HG02678 (cell line): ENCODE data around the gene SLC9B1.
A peak's percentile ranks its signal among the peaks of the same experiment; 100 is the strongest.

ENCODE experiments used
- ATAC-seq: cut with Tn5 transposase; IDR thresholded peaks from one replicate; pipeline ENCODE4 v1.9.1; 2021; ENCODE audit warnings: mild to moderate bottlenecking, moderate library complexity; ENCODE audit not compliant: unreplicated experiment

SLC9B1 gene, protein sequence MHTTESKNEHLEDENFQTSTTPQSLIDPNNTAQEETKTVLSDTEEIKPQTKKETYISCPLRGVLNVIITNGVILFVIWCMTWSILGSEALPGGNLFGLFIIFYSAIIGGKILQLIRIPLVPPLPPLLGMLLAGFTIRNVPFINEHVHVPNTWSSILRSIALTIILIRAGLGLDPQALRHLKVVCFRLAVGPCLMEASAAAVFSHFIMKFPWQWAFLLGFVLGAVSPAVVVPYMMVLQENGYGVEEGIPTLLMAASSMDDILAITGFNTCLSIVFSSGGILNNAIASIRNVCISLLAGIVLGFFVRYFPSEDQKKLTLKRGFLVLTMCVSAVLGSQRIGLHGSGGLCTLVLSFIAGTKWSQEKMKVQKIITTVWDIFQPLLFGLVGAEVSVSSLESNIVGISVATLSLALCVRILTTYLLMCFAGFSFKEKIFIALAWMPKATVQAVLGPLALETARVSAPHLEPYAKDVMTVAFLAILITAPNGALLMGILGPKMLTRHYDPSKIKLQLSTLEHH

DNA sequence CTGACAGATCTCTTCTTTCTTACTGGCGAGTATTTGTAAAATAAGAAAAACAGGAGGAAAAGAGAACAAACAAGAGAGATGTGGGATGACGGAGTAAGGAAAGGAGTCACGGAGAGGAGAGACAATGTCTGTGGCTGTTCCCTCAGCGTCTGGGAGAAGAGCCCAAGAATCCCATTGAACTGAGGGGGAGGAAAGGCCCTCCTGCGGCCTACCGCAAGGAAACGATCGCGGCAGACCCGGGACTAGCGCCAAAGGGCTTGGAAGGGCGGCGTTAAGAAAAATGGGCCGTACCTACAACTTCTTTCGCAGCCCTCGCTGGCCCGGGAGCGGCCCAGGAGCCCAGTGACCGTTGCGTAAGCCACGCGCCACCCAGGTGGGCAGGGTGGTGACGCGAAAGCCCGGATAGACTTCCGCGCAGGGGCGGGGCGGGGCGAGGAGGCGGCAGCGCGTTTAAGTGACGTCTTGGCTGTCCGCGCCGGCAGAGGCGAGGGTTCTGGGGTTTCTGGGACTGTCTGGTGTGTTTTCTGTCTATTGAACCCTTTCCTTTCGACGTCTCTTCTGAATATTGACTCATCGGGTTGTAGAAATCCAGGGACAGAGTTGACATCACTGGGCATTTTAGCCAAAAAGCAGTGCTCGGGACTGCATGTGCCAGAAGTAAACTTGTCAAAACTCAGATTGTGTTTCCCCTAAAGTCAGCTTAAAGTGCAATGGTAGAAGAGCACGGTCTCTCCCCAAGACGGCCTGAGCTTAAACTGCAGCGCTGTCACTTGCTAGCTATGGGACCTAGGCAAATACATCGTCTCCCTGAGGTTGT, at the start of gene SLC9B1:
Gene SLC9B1 (minus strand): TSS at position 398 of the 817 bp plus-strand sequence. CDS start 27,994 bp downstream, outside the sequence.
- ATAC-seq = peak; percentile 99

DNA sequence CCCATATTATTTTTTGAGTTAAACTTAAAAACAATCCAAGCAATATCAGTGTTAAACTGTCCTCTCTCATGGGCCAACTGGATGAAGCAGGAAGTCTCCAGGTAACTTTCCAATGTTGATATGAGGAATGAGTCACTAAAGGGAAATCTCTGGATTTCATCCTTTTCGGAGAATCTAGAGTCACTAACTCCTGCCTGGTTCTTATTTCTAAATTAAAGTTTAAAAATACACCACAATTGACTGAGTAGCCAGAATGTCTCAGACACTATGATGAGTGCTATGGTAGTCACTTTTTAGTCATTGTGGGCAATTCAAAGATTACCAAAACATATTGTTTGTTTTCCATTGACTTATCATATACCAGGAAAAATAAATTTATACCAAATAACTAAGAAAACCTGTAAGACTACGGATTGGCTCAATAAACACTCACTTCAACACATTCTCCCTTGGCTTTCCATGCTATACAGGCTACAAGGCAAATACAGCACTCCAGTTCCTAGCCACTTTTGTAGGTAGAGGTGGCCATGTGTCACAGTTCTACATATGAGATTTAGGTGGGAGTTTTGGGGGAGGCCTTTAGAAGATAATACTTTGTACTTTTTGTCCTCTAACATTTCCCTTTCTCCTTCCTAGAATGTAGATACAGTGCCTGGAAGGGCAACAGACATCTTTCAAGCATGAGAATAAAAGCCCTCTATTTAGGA, 48.5 kb upstream of the SLC9B1 start:
- no peak for ATAC-seq

DNA sequence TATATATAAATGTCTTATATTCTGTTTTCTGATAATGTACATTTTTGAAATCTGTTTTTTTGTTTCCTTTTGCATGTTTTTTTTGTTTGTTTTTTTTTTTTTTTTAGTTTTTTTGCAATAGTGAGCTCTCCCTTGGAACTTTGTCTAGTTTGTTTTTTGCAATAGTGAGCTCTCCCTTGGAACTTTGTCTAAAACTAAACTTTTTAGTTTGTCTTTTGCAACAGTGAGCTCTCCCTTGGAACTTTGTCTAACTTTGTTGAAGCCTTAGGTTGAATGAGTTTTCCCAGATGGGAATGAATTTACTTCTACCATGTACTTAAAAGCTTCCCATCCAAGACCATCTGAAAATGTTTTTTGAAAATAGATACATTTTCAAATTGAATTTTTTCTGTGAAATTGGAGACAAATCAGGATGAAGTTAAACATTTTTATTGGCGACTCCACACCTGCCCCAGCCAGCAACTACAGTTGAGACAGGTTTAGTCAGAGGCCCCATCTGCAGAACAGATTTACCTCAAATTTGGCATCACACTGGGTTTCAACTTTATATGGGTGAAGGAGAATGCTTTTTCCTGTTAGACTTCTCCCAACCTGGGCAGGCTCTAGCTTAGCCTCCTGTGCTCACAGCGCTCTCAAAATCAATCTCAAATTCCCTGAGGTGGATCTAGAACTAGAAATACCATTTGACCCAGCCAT, 41.1 kb upstream of the SLC9B1 start:
- no peak for ATAC-seq

DNA sequence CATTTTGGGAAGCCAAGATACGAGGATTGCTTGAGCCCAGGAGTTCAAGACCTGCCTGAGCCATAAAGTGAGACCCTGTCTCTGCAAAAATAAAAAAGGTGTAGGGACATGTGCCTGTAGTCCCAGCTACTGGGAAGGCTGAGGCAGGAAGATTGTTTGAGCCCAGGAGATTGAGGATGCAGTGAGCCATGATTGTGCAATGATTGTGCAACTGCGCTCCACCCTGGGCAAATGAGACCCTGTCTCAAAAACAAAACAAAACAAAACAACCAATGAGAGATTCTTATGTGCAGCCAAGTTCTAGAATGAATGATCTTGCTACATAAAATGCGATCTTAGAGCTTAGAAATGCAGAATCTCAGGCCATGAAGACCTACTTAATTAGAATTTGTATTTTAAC, 34.5 kb upstream of the SLC9B1 start:
- no peak for ATAC-seq

DNA sequence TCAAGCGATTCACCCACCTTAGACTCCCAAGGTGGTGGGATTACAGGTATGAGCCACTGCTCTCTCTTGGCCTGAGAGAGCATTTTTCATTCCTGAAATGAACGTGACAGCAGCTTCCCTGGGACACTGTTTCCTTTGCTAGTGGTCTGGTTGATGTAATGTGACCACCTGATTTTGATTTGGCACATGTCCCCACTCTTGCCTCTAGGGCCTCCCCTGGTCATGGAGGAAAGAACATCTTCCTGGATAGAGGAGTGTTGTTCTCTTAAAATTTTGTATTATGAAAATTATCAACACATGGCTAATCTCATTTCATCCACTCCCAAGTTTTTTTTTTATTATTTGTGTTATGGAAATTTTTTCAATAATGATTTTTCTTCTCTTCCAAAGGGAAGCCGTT, 33.3 kb upstream of the SLC9B1 start:
- no peak for ATAC-seq

DNA sequence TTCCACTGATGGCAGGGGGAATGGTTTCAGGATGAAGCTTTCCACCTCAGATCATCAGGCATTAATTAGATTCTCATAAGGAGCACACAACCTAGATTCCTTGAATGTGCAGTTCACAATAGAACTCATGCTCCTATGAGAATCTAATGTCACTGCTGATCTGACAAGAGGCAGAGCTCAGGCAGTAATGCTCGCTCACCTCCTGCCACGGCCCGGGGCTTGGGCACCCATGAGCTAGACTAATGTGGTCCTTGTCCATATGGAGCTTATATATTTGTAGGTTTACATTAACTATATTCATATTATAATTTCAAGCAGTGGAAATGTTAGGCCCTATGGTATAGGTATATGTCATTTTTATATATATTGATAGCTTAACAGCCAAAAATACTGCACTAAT, 32.6 kb upstream of the SLC9B1 start:
- no peak for ATAC-seq

DNA sequence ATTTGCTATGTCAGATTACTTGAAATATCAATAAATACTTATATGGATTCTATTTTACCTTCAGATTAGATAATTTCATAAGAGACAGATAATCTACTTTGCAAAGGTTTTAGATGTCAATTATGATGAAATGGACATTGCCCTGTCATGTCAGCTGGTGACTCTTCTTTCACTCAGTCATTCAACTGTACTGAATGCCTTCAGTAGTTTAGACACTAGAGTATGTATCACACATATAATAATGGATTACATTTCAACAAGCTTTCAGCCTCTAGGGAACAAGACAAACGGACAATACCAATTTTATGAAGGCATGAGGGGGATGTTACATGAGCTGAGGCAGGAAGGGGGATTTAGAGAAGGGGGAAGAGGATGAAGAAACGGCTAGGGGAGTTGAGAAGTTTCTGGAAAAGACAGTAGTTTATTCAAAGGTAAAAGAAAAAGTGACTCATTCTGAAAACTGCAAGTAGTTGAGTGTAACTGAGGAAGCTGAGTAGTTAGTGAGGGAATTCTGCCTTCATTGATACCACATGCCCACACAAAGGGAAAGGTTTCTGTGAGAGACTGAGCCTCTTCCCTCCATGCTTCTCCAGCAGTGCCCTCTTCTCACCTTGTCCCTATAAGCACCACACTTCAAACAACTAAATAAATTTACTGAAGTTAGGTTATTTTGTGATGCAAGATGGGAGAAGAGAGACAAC, 31.4 kb upstream of the SLC9B1 start:
- no peak for ATAC-seq

DNA sequence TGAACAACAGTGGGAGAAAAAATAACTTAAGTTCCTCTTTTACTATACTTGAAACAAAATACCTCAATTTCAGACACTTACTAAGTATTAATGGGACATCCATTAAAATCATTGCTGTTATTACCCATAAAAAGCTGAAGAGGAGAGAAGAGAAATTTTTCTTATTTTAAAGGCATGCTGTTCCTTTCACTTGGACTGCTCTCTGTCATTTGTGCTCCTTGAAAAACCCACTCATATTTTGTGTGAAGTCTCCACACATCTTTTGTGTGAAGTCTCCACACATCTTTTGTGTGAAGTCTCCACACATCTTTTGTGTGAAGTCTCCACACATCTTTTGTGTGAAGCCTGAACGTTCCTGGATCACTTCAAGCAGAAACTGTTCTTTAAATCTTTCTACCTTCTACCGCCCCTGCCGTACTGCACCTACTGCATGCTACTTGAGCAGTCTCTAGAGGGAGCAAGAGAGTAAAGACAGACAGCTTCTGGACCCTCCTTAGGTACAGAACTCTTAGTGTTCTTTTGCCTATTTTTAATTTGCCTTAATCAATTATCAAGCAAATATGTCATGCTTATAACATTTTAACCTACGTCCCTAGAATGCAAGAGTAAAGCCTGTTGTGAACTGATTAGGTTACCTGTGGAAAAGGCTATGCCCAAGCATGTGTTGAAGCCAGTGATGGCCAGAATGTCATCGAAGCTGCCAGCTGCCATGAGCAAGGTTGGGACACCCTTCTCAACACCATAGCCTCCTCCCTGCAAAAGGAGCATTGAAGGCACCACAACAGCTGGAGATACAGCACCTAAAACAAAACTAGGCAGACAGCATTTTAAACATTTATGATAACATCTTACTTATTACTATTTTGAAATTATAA, 27.1 kb upstream of the SLC9B1 start:
- peak; percentile 96 for ATAC-seq

DNA sequence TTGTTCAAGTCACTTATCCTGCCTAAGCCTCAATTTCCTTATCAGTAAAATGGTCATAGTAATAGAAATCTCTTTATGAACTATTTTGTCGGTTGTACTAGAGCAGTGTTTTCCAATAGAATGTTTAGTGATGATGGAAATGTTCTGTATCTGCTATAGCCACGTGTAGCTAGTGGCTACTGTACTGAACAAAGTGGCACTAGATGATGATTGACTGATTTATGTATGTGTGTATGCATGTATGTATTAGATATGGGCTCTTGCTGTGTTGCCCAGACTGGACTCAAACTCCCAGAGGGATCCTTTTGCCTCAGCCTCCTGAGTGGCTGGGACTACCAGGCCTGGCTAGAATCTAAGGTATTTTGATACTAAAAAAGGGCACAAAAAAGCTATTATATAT, 24.7 kb upstream of the SLC9B1 start:
- ATAC-seq = no peak

DNA sequence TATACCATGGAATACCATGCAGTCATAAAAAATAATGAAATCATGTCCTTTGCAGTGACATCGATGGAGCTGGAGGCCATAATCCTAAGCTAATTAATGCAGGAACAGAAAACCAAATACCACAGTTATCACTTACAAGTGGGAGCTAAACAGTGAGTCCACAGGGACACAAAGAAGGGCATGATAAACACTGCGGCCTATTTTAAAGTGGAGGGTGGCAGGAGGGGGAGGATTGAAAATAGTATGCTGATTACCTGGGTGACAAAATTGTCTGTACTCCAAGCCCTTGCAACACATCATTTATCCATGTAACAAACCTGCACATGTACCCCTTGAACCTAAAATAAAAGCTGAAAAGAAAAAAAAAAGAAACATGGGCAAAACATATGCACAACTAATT, 16.7 kb upstream of the SLC9B1 start:
- no peak for ATAC-seq

DNA sequence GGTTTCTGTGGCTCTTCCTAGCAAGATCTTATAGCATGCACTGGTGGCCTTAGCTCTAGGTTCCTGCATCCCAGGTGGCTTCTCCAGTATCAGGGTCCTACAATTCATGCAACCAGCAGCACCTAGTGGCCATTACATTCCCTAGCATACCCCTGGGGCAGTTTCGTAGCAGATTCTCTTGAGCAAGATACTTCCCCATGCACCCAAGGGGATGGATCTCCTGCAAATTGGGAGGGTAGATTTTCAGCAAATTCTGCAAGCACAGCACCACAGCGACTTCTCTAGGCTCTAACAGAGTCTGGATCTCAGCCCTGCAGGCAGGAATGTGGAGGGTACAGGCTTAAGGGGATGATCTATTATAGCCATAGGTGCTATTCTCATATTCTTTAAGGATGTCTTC, 13.1 kb upstream of the SLC9B1 start:
- no peak for ATAC-seq

DNA sequence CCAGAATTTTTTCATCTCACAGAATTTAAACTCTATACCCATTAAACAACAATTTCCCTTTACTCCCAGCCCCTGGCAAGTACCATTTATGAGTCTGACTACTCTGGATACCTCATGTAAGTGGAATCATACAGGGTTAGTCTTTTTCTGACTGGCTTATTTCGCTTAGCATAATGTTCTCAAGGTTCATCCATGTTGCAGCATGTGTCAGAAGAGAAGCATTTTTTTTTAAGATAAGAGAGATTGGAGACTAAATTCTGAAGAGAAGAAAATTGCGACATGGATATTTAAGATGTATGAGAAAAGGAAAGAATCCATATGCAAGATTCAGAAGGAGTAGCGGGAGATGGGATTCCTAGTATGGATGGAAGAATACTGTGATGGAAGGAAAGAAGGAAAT, 11.3 kb upstream of the SLC9B1 start:
- ATAC-seq = no peak

DNA sequence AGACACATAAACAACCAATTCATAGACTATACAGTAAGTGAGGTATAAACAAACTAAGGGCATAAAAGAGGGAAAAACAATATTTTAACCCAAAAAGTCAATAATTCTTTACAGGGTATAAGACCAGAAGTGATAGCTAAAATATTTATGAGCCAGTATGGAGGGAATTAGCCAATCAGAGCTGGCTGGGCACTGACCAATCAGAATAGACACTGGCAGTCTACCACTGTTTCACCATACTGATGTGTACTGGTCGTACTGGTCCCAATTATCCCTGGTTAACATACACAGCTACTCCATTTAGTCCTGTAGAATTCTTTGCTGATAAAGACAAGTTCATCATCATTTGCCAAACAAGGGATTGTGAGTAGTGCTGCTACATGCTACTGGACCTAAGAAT, 9.8 kb upstream of the SLC9B1 start:
- no peak for ATAC-seq

DNA sequence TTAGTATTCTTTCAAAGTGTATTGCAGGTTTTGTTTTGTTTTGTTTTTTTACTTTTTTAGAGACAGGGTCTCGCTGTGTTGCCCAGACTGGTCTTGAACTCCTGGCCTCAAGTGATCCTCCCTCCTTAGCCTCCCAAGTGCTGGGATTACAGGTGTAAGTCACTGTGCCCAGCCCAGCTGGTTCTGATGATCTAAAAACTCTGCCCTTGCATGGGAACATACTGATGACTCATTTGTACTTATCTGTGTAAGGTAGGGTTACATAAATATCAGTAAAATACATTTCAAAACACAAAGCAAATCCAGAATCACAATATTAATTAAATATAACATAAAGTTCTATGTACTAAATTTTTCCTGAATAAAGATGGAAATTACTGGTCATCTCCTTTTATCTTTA, 7.4 kb upstream of the SLC9B1 start:
- ATAC-seq = no peak

DNA sequence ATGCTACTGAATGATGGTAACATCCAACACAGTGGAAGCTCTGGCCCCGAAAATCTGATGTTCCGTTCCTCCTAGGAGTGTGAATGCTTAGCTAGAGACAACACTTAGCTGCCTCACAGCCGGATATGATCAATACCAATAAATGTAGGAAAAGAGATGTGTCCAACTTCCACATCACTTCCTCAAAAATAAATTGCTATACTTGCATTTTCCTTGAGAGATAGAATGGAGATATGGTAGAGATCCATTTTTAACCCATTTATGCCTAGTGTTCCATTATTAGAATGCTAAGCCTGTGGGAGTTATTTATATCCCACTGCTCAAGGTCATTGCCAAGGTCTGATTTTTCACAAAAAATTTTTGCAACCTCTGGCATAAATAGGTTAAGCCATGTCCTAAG, 5.5 kb upstream of the SLC9B1 start:
- ATAC-seq = no peak

DNA sequence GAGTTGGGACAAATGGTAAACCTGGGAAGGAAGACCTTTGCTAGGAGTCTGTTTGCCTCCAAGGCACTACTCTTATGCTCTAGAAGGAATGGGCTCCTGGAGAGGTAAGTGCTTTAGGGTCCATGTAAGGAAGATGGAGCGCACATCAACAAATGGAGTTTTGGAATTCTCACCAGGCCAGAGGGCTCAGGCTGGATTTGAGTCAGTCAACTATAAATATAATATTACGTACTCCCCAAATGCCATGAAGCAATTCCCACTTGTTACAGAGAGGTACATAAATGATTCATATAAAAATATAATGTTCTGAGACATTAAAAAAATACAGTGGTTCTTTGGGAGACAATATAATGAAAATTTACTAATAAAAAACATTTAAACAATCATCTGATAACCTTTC, 1.6 kb upstream of the SLC9B1 start:
- no peak for ATAC-seq

DNA sequence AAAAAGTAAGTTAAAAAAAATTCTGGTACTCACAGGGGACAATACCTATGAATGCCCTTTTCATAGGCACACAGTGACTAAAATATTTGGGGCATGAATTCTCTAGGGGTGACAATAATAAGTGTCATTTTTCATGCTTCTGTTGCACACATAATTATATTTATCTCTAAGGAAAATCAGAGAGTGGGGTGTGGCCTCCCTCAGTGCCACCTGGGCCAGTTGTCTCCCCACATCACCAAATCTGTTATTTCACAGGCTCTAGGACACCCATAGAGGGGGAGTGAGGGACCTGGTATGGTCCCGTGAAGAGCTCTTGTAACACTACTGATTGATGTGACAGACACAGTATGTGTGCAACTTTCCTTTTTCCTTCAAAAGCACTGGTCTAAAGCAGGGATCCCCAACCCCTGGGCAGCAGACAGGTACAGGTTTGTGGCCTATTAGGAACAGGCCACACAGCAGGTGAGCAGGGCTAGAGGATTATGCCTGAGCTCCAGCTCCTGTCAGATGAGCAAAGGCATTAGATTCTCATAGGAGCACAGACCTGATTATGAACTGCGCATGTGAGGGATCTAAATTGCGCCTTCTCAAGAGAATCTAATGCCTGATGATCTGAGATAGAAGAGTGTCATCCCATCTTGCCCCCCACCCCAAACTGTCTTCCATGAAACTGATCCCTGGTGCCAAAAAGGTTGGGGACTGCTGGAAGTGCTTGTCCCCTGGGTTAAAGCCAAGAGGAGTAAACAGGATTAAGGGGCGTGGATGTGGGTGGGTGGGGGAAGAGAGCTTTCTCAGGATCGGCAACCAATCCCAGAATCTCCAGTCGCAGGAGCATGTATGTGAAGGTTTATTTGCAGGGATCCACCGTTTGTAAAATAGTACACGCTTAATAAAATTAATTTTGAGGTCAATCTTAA, 856 bp downstream of the SLC9B1 start:
- ATAC-seq = no peak

DNA sequence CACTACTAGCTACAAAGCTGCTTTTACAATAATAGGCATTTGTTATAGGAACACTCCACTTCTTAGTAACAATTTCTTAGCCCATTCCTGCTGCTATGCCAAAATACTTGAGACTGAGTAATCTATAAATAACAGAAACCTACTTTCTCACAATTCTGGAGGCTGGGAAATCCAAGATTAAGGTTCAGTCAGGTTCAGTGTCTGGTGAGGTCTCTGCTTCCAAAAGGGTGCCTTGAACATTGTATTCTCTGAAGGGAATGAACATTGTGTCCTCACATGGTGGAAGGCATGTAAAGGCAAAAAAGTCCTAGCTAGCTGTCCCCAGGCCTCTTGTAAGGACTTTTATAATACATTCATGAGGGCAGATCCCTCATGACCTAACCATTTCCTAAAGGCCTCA, 7.0 kb downstream of the SLC9B1 start:
- no peak for ATAC-seq
